Frontal cortex (tissue), 4 donors: Measurements from ENCODE around the gene RPP40. TPM values are rescaled to one million over a fixed set of nuclear protein-coding genes. Genes with fewer than 3 reads are reported as not detected.
A peak's percentile ranks its signal among the peaks of the same experiment; 100 is the strongest.
"Not testable (repeated sequence)": the region's sequence is repeated elsewhere in the genome, so short reads cannot be mapped to it uniquely, and the experiment has no call there.

Experiments
- DNase-seq, 2 donors: peaks; one replicate each; pipeline ENCODE4 v3.0.0; 2012; ENCODE audit warnings: low spot score in 2 of 2
- FAIRE-seq: peaks from 2 replicates; lab custom pipeline; 2012; peaks lifted over from hg19 to GRCh38; lab: Jason Lieb, UNC
- total RNA-seq: library from RNA; depleted of rRNA; stranded (reverse); fragments of >200 nt; gene quantifications from one replicate; pipeline ENCODE4 v1.2.3, GENCODE V29; 2014
- donor health status: control.
- donor health status: control.
- donor health status: control.

Gene RPP40, protein sequence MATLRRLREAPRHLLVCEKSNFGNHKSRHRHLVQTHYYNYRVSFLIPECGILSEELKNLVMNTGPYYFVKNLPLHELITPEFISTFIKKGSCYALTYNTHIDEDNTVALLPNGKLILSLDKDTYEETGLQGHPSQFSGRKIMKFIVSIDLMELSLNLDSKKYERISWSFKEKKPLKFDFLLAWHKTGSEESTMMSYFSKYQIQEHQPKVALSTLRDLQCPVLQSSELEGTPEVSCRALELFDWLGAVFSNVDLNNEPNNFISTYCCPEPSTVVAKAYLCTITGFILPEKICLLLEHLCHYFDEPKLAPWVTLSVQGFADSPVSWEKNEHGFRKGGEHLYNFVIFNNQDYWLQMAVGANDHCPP
- total RNA-seq = 17.1 TPM

DNA sequence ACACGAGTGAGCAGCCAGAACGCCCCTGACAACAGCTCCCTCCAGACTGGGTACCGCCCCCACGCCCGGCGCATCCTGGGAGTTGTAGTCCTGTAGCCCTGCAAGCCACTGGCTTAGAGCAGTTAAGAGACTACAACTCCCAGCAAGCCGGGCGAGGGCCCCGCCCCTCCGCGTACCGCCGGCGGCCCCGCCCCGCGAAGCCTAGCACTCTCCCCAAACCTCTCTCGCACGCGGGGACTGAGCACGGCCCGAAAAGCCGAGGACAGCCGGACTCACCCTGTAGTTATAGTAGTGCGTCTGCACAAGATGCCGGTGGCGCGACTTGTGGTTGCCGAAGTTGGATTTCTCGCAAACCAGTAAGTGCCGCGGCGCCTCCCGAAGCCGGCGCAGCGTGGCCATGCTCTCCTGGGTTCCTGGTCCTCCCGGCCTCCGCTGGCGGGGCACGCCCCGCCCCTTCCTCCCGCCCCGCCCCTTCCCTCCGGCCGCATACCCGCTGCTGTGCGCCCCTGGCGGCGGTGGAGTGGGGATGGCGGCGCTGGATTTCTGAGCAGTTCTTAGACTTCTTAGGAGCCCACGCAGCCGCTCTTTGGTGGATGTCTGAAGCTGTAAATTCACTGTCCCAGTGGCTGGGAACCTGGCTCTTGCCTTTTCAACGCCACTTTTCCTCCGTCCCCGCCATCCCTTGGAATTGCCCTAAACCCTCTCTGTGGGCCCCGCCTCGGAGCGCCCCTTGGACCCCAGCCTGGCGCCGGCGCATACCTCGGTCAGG lies at the start of gene RPP40:
RPP40 (minus strand) TSS at position 434 of the 769 bp plus-strand sequence; CDS start at position 399, 35 bp downstream.
- DNase-seq (peak; percentile 90 to 93), FAIRE-seq (no peak)

DNA sequence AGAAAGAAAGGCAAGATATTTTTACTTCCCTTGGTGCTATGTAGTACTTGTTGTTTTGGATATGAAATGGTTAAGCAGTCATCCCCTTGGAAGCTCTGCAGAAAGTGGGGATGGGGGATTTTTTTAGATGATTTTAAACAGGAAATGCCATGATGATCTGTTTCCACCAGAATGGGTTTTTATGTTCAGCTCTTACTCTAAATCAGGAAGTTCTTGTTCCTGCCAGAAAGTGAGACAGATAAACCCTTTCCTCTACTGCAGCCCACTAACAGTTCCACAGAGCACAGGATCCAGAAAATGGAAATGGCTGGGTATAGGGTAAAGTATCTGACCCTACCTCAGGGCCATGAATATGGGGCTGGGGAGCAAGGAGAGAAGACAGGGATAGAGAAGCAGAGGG lies 49.2 kb upstream of the RPP40 start:
- DNase-seq (no peak), FAIRE-seq (no peak)

DNA sequence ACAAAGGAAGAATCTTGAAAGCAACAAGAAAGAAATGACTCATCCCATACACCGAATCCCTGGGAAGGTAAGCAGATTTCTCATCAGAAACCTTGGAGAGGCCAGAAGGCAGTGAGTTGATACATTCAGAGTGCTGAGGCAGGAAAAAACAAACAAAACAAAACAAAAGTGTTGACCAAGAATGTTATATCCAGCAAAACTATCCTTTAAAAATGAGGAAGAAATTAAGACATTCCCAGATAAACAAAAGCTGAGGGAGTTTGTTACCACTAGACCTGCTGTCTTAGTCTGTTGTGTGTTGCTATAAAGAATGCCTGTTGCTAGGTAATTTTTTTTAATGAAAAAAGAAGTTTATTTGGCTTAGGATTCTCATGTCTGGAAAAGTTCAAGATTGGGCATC lies 47.6 kb upstream of the RPP40 start:
- DNase-seq (no peak), FAIRE-seq (no peak)

DNA sequence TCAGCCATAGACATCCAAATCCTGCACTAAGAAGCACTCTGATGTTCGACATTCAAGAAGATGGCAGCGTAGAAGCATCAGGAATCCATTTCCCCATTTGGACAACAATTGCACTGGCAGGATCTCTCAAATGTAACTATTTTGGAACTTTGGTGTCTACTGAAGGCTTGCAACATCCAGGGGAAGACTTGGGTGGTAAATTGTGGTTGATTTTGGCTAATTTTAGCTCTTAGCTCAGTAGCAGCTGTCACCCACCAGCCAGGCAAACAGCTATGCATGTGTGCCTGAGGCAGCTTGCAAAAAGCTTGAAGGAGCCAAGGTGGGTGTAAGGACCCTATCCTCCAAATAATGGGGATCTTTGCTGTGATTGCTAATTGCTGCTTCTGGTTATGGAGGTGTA lies 46.2 kb upstream of the RPP40 start:
- DNase-seq (no peak), FAIRE-seq (no peak)

DNA sequence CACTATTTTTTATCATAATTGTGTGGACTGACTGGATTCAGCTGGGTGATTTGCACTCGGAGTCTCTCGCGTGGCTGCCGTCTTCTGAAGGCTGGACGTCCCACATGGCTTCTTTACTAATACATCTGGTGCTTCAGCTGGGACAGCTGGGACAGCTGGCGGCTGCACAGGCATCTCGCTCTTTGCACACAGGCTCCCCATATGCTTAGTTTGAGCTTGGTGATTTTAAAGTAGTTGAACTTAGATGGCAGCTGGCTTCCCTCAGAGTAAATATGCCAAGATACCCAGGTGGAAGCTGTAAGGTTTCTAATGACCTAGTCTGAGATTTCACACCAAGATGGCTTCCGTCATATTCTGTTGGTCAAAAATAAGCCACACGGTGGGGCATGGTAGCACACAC lies 42.6 kb upstream of the RPP40 start:
- no peak for FAIRE-seq
- DNase-seq = no peak

DNA sequence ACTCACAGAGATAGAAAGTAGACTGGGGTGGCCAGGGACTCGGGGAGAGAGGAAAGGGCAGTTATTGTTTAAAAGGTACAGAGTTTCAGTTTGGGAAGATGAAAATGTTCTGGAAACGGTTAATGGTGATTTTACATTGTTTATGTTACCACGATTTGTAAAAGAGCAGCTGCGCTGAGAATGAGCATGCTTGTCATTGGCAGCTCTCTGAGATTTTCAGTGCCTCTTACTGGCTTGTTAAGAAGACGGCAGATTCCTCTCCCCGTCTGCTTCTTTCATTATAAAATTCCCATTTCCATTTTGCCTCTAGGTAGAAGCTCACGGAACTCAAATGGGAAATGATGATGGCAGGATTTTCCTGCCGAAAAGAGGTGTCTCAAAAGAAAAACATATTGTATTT lies 41.6 kb upstream of the RPP40 start:
- FAIRE-seq (no peak), DNase-seq (no peak)

DNA sequence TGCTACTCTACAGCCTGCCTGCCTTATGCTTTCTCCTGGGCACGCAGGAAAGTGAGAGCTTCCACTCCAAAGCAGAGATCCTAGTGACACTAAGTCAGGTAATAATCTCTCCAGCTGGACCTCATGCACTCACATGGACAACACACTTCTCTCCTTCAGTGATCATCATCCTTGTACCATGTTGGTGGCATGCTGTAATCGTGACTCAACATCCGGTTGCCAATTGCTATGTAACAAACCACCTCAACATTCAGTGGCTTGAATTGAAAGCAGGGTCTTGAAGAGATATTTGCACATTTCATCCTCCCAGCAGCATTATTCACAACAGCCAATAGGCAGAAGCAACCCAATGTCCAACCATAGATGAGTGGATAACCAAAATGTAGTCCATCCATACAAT lies 41.0 kb upstream of the RPP40 start:
- FAIRE-seq (no peak), DNase-seq (no peak)

DNA sequence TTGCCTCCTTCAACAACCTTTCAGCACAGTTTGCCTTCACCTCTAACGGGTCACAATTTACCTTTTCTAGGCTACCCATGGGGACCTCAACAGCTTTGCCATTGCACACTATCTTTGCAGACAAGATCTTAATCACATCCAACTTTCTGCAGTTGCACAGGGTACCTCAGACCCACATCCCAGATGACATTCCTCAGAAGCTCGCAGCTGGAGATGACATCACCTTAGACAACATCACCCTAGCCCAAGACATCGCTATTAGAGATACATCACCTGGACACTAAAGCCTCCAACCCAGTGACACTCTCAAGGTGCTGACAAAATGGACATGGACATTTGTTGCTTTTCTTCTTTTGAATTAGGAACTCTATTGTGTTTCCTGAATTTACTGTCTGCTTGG lies 38.6 kb upstream of the RPP40 start:
- DNase-seq (no peak), FAIRE-seq (no peak)

DNA sequence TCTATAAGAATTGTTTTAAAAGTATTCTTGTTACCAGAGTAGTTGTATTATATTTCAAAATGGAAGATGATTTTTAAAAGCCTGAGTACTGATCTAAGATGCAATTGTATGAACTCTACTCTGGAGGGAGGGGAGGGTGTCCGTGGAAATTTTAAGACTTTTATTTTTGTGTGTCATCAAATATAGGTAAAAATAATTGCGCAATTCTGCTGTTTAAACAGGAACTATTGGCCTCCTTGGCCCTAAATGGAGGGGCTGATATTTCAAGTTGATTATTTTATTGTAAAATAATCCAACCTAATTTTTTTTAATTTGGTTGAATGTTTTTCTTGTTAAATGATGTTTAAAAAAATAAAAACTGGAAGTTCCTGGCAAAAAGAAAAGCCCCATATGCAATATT lies 38.1 kb upstream of the RPP40 start:
- FAIRE-seq (no peak), DNase-seq (no peak)

DNA sequence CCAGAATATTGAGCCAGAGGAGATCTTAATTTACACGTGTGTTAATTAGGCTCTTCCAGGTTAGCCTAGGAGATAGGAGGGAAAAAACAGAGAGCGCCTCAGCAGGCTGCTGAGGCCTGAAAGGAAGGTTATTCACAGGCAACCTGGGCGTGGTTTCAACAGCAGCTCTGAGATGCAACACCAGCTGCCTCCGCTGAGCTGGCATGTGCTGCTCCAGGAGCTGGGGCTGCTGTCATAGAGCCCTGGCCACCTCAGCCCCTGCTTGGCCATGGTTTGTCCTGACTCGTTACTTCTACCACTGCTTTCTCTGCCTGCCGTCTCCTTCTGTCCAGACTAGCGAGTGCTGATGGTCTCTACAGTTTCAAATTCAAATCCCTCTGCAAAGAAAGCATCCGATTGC lies 32.4 kb upstream of the RPP40 start:
- DNase-seq = no peak
- no peak for FAIRE-seq

DNA sequence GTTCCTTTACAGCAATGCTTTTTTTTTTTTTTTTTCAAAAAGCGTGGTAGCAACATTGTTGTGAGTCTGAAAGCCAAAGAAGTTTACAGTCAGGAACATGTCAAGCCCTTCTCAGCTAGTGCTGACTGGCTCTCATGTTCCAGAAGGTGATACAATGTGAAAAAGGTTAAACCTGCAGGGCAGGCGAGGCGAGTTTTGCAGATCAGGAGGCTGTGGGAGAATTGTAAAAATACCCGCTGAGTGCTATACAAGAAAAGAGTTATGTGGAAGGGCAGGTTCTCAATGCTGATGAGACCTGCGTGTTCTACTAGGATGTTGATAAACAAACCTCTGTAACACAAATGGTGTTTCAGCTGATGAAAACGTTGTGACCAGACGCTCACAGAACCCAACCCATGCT lies 30.9 kb upstream of the RPP40 start:
- FAIRE-seq (no peak), DNase-seq (no peak)

DNA sequence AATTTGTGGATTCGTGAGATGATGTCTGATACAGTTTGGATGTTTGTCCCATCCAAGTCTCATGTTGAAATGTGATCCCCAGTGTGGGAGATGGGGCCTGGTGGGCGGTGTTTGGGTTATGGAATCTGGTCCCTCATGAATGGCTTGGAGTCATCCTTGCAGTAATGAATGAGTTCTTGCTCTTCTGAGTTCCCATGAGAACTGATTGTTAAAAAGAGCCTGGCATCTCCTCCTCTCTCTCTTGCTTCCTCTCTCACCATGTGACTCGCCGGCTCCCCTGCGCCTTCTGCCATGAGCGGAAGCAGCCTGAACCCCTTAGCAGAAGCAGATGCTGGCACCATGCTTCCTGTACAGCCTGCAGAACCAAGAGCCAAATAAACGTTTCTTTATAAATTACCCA lies 30.5 kb upstream of the RPP40 start:
- FAIRE-seq (no peak), DNase-seq (no peak)

DNA sequence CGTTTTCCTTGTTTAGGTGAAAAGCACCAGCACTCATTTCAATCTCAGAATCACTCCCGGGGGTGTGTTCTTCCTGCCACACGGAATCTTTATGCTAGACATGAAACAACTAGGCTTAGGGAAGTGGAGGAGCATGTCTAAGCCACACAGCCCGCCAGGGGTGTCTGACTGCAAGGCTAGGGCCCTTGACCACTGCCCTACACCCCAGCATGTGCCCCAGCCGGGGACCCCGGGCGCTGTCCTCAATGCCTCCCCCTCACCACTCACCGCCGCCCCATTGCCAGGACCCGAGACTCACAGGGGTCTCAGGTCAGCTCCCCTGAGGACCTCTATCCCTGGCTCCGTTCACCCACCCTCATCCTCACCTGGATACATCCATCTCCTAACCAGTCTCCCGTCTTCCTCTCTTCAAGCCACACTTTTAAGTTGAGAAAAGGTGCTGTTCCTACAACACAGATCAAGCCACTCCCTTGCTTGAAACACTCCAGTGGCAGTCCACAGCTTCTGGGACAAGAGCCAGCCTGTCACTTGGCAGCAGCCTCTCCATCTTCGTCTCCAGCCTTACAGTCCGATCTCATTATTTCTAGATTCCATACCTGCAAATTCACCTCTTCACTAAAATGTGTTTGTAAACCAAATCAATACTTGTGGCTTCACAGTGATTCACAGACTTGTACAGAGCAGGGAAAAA lies 29.5 kb upstream of the RPP40 start:
- FAIRE-seq, DNase-seq: not testable (repeated sequence)

DNA sequence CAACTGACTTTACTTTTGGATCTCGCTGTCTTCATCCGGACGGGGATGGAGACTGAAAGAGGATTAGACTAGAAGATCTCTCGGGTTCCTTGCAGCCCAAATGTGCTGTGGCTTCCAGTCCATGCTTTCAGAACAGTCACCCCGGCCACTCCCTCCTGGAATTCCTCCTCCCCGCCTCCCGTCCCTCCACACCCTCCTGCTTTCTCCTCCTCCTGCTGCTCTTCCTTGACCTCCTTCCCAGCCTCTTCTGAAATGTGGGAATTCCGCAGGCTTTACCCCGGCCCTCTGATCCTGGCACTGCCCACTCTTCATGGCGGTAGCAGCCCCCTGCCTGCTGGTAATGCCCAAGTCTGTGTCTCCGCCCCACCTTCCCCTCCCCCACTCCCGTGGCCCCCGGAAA lies 28.9 kb upstream of the RPP40 start:
- FAIRE-seq, DNase-seq: not testable (repeated sequence)

DNA sequence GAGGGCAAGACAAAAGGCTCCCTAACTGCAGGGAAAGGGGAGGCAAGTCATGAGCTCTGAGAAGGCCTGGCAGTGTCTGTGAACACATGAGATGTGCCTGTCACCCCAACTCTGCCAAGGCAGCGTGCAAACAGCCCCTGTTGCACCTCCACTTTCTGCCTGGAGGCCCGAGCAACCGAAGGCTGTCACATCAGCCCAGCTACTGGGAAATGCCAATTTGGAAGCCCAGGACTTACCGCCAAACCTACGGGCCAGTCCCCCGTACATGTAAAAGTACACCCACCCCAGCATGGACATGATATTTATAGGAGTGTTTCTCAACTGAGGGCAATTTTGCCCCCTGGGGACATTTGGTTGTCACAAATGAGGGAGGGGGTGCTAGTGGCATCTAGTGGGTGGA lies 27.3 kb upstream of the RPP40 start:
- FAIRE-seq = no peak

DNA sequence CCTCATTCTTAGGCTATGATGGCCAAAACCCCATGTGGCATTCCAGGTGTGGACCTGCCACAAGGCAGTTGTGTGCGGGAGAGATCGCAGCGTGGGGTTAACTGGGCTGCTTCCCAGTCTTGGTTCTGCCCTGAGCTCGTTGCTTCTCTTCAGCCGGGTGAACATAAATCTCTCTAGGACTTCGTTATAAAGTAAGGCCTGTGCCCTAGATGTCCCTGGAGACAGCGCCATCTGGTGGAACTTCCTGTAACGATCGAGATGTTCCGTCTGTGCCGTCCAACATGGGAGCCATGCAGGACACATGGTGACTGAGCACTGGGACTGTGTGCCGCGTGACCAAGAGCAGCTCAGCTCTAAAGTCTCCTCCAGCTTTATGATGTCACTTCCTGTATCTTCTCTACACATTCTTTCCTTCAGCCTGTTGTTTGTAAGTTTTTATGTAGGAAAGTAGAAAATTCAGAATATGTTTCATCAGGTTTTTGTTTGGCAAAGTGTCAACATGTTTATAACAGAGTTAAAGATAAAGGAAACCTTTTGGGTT lies 26.8 kb upstream of the RPP40 start:
- FAIRE-seq = no peak
- peak; percentile 28 to 62 for DNase-seq

More for the DNA sequence above, 27.3 kb upstream of the RPP40 start:
- no peak for DNase-seq

DNA sequence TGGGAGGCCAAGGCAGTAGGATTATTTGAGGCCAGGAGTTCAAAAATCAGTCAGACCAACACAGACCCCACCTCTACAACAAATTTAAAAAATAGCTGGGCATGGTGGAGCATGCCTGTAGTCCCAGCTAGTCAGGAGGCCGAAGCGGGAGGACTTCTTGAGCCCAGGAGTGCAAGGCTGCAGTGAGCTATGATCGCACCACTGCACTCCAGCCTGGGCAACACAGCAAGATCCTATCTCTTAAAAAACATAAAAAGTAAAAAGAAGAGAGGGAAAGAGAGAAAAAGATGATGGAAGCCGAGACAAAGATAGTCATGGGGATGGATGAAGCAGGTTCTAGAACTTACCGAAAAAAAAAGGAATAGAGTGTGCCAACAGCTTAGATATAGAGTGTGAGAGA lies 25.8 kb upstream of the RPP40 start:
- no peak for FAIRE-seq
- no peak for DNase-seq

DNA sequence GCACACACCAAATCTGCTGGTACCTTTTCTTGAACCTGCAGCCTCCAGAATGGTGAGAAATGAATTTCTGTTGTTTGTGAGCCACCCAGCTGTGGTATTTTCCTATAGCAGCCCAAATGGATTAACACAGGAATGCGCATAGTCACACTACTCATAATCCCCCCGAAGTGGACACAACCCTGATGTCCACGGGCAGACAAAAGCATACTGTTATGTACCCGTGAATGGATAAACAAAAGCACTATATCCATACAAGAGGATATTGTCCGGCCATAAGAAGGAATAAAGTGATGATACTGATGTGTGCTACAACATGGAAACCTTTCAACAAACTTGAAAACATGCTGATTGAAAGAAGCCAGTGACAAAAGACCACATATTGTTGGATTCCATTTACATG lies 25.1 kb upstream of the RPP40 start:
- FAIRE-seq = no peak

DNA sequence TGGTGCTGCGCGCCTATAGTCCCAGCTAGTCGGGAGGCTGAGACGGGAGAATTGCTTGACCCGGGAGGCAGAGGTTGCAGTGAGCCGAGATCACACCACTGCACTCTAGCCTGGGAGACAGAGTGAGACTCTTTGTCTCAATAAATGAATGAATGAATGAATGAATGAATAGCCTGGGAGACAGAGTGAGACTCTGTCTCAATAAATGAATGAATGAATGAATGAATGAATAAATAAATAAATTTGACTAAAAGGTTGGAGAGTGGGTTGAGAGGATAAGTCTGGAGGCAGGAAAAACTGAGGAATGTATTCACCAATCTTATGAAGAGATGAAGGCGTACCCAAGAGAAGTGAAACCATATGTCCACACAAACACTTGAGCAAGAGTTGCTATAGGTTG lies 24.5 kb upstream of the RPP40 start:
- FAIRE-seq (no peak), DNase-seq (no peak)

More for the DNA sequence above, 25.1 kb upstream of the RPP40 start:
- no peak for DNase-seq
